Peyer's patch (tissue), 4 donors: ENCODE measurements around the gene PLSCR3. TPM values are rescaled to one million over a fixed set of nuclear protein-coding genes. Genes with fewer than 3 reads are reported as not detected.

ENCODE experiments used
- DNase-seq, 3 donors: peaks; one replicate each; pipeline ENCODE4 v3.0.0-alpha.2; 2017 to 2019
- H3K27ac ChIP-seq, 4 donors: fragments of 200-600 bp; sonication (generic); one replicate each; pipeline ENCODE4 v1.5.1; 2016 to 2019
- H3K27me3 ChIP-seq, 2 donors: fragments of 200-600 bp; sonication (generic); one replicate each; pipeline ENCODE4 v1.5.1; 2019
- H3K36me3 ChIP-seq, 3 donors: fragments of 200-600 bp; sonication (generic); one replicate each; pipeline ENCODE4 v1.5.1; 2016 to 2019
- H3K4me1 ChIP-seq, 4 donors: fragments of 200-600 bp; sonication (generic); one replicate each; pipeline ENCODE4 v1.5.1; 2016 to 2019
- H3K4me3 ChIP-seq, 4 donors: fragments of 200-600 bp; sonication (generic); 1 replicate in 3 of 4; 2 replicates in 1 of 4; pipeline ENCODE4 v1.5.1; 2016 to 2019; ENCODE audit warnings: mild to moderate bottlenecking in 1 of 4
- H3K9me3 ChIP-seq, 4 donors: fragments of 200-600 bp; sonication (generic); one replicate each; pipeline ENCODE4 v1.5.1; 2016 to 2019; ENCODE audit warnings: mild to moderate bottlenecking in 1 of 4
- POLR2A ChIP-seq, 2 donors: fragments of 450-650 bp; IDR thresholded peaks; one replicate each; pipeline ENCODE4 v1.5.1; 2017; ENCODE audit warnings: antibody characterized with exemption in 2 of 2, mild to moderate bottlenecking in 2 of 2, moderate library complexity in 2 of 2
- total RNA-seq, 4 donors: library from RNA; depleted of rRNA; stranded (reverse); fragments of >200 nt; gene quantifications; one replicate each; pipeline ENCODE4 v1.1.0, GENCODE V29; 2016
- TF ChIP-seq, protein P1 (sequence below), 6 experiments: fragments of 450-650 bp in 4 of 6; fragments of 200-600 bp in 2 of 6; sonication (generic) in 1 of 6; IDR thresholded peaks; one replicate each; pipeline ENCODE4 v1.5.1; 2017 to 2019; ENCODE audit warnings: antibody characterized with exemption in 6 of 6, mild to moderate bottlenecking in 3 of 6, moderate library complexity in 1 of 6

The PLSCR3 gene
- total RNA-seq, 4 donors from 2014 or later, result 10.7 to 38.8 (median 21.9) TPM

DNA sequence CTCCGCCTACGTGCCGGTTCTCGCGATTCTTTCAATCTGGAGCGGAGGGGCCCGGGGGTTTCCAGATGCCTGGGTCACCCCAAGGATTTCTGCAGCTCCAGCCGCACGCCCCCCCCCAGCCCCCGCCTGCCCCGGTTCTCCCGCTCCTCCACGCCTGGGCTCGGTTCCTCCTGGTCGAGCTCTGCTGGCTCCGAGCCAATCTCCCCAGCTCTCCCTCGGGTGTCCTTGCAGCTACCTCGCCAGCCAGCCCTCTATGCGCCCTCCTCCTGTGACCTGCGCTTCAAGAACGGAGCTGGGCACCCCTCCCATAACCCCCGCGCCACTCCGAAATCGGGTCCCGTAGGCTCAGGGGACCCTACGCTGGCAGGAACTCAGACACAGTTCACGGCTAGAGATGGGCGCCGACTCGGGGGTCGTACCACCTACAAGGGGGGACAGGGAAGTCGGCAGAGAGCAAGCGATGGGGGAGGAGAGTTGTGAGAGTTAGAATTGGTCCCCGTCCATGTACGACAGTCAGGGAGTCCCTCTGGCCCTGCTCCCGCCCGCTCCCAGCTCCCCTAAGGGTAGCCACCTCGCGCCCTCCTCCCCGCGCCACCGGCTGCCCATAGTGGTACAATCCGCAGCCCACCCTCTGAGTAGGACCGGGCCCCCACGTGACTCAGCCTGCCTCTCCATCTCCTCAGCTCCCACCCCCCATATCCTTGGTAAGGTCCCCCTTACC is 45.9 kb upstream of the PLSCR3 start:
- H3K4me1 ChIP-seq, result peaks cover 8 to 53% (median 35%) of the 10 kb centered on the region in 4 donors
- no peaks in the 10 kb centered on the region for H3K9me3 ChIP-seq
- H3K4me3 ChIP-seq, result peak overlapping the region; percentile 3 to 43 (median 40)
- H3K27me3 ChIP-seq, result peaks cover 0 to 19% of the 10 kb centered on the region in 2 donors
- DNase-seq, result peak in 2 of 3 donors; percentile 38 to 74
- TF ChIP-seq, protein P1, sequence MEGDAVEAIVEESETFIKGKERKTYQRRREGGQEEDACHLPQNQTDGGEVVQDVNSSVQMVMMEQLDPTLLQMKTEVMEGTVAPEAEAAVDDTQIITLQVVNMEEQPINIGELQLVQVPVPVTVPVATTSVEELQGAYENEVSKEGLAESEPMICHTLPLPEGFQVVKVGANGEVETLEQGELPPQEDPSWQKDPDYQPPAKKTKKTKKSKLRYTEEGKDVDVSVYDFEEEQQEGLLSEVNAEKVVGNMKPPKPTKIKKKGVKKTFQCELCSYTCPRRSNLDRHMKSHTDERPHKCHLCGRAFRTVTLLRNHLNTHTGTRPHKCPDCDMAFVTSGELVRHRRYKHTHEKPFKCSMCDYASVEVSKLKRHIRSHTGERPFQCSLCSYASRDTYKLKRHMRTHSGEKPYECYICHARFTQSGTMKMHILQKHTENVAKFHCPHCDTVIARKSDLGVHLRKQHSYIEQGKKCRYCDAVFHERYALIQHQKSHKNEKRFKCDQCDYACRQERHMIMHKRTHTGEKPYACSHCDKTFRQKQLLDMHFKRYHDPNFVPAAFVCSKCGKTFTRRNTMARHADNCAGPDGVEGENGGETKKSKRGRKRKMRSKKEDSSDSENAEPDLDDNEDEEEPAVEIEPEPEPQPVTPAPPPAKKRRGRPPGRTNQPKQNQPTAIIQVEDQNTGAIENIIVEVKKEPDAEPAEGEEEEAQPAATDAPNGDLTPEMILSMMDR (IDR thresholded peaks at IDR 0.05), result no peak
- TF ChIP-seq POLR2A (IDR thresholded peaks at IDR 0.05), result no peak
- no peaks in the 10 kb centered on the region for H3K36me3 ChIP-seq
- peak overlapping the region in 1 of 4 donors; percentile 42 for H3K27ac ChIP-seq

DNA sequence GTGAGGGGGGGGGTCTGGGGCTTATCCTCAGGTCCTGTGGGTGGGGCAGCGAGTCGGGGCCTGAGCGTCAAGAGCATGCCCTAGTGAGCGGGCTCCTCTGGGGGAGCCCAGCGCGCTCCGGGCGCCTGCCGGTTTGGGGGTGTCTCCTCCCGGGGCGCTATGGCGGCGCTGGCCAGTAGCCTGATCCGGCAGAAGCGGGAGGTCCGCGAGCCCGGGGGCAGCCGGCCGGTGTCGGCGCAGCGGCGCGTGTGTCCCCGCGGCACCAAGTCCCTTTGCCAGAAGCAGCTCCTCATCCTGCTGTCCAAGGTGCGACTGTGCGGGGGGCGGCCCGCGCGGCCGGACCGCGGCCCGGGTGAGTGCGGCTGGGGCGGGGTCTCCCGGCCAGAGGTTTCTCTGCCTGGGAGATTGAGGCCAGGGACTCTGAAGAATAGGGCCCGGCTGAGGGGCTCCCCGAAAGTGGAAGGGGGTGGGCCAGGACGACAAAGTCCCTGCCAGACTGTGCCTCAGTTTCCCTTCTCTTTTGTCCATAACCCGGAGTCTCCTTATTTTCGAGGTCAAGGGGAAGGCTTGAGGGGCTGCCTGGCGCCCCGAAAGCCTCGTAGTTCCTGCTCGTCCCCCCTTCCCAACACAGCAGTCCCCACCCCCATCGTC is 45.3 kb upstream of the PLSCR3 start, which contains the start of gene FGF11:
Gene FGF11 (plus strand): TSS at position 51 of the 651 bp plus-strand sequence. CDS start 109 bp downstream, at position 160.
- Histone ChIP-seq H3K4me1 (peaks cover 8 to 48% (median 30%) of the 10 kb centered on the region in 4 donors), H3K27me3 (peaks cover 0 to 19% of the 10 kb centered on the region in 2 donors)

DNA sequence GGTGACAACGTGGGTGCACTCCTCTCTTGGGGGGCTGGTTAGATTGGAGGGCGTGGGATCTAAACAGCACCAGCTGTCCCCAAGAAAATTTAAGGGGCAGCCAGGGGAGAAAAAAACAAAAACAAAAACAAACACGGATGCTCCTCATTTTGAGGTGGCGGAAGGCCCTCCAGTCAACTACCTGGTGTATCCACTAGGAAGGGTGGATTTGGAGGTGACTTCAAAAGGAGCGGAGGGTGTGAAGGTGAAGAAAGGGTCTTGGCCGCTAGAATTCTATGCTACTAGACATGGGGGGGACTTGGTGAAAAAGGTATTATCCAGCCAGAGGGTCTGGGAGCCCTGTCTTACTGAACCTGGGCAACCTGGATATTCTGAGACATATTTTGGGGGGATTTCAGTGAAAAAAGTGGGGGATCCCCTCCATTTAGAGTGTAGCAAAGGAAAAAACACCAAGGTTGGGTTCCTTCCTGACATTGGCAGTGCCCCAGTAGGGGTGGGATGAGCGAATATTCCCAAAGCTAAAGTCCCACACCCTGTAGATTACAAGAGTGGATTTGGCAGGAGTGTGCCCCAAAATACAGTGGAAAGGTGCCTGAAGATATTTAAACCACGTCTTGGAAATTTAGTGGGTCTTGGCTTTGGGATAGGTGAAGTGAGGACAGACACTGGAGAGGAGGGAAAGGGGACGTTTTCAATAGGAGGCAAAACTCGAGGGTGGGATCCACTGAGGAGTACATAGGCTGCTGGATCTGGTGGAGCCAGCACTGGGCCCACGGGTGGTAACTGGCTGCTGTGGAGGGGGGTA is 44.5 kb upstream of the PLSCR3 start:
- H3K4me3 ChIP-seq, result peak overlapping the region in 1 of 4 donors; percentile 67
- TF ChIP-seq, protein P1 (IDR thresholded peaks at IDR 0.05), result no peak
- TF ChIP-seq POLR2A (IDR thresholded peaks at IDR 0.05), result no peak
- peaks cover 0 to 19% of the 10 kb centered on the region in 2 donors for H3K27me3 ChIP-seq
- H3K27ac ChIP-seq, result peak overlapping the region in 1 of 4 donors; percentile 42
- DNase-seq, result no peak
- H3K36me3 ChIP-seq, result no peaks in the 10 kb centered on the region
- no peaks in the 10 kb centered on the region for H3K9me3 ChIP-seq
- H3K4me1 ChIP-seq, result peaks cover 8 to 48% (median 30%) of the 10 kb centered on the region in 4 donors

More for the DNA sequence above, 45.3 kb upstream of the PLSCR3 start, which contains the start of gene FGF11:
- DNase-seq, result no peak
- peak within 1 kb of the TSS; percentile 3 to 76 (median 55) for H3K4me3 ChIP-seq
- TF ChIP-seq POLR2A (IDR thresholded peaks at IDR 0.05), result no peak
- TF ChIP-seq, protein P1 (IDR thresholded peaks at IDR 0.05), result no peak
- peak within 1 kb of the TSS in 1 of 4 donors; percentile 78 for H3K27ac ChIP-seq
- H3K9me3 ChIP-seq, result no peaks in the 10 kb centered on the region
- no peaks in the 10 kb centered on the region for H3K36me3 ChIP-seq

DNA sequence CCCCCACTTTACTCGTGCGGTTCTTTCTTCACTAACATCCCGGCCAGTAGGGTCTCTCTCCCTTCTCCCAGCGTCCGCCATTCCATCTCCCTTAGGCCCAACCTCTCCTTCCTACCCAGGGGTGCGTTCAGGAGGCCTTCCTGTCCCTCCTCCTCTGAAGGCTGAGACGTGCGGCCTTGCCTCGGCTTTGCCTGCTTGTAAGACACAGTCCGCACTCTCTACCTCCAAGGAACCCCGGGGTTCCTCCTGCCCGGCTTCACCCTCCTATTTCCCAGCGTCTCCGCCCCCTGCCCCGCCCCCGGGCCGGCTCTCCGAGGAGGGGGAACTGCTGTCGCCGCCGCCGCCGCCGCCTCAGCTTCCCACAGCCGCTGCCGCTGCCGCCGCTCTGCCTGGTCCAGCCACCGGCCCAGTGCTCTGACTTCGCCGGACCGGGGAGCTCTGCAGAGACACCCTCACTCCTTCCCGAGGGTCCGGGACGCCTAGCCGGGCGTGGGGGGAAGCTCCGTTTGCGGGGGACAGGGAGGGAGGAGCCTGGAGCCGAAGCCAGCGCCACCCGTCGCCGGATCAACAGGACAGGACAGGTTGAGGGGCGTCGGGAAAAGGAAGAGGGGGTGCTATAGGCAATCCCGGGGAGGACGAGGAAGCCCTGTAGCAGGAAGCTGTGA is 43.8 kb upstream of the PLSCR3 start:
- H3K27ac ChIP-seq, result peak overlapping the region in 1 of 4 donors; percentile 78
- H3K4me3 ChIP-seq, result peak overlapping the region in 3 of 4 donors; percentile 36 to 76 (median 67)
- H3K4me1 ChIP-seq, result peaks cover 8 to 48% (median 30%) of the 10 kb centered on the region in 4 donors
- DNase-seq, result peak; percentile 53 to 73 (median 68)
- no peak for TF ChIP-seq POLR2A (IDR thresholded peaks at IDR 0.05)
- TF ChIP-seq, protein P1 (IDR thresholded peaks at IDR 0.05), result no peak
- H3K36me3 ChIP-seq, result no peaks in the 10 kb centered on the region
- peaks cover 0 to 19% of the 10 kb centered on the region in 2 donors for H3K27me3 ChIP-seq
- no peaks in the 10 kb centered on the region for H3K9me3 ChIP-seq
